SK-N-SH treated with all-trans-retinoic acid at 6 μM for 48 hours (cell line): ENCODE measurements around the gene KEL.

ENCODE experiments used
- BACH2 ChIP-seq: fragments of 250-450 bp; sonication (Bioruptor Pico); IDR thresholded peaks from 2 replicates; pipeline ENCODE4 v1.9.0; 2021; ENCODE audit warnings: mild to moderate bottlenecking, borderline replicate concordance
- ESRRG ChIP-seq: fragments of 250-450 bp; sonication (Bioruptor Pico); IDR thresholded peaks from 2 replicates; pipeline ENCODE4 v1.6.1; 2021; ENCODE audit warnings: mild to moderate bottlenecking
- POU6F1 ChIP-seq: fragments of 250-450 bp; sonication (Bioruptor Pico); IDR thresholded peaks from 2 replicates; pipeline ENCODE4 v1.8.0; 2021; ENCODE audit warnings: low read depth, mild to moderate bottlenecking, moderate library complexity, borderline replicate concordance
- ZFP30 ChIP-seq: fragments of 450-650 bp; formaldehyde crosslinking; IDR thresholded peaks from 2 replicates; pipeline ENCODE4 v1.5.0; 2022; ENCODE audit warnings: mild to moderate bottlenecking, moderate library complexity

DNA sequence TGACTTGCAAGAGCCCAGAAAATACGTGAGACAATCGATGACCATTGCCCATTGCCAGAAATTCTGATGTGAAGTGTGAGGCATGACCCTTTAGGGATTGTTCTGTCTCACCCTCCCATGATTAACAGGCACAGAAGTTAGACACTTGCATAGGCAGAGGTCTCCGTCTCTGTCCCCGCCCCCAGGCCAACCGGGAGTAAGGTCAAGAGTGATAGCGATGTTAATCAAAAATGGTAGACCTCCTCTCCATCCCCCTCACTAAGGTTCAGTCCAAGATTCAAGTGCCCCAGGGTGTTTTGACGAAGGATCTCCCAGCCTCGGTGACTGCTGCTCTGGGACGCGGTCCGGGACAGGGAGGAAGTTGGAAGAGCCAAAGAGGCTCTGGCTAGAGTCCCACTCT lies 53.9 kb downstream of the KEL start:
- TF ChIP-seq POU6F1 (CRISPR knock-in tag) = no peak
- TF ChIP-seq ESRRG (CRISPR knock-in tag) = no peak
- TF ChIP-seq BACH2 (CRISPR knock-in tag) = no peak
- no peak for TF ChIP-seq ZFP30
